Central memory CD8-positive, alpha-beta T cell (primary cell): Measurements from ENCODE around the gene ZNF423.

ENCODE experiments used
- ATAC-seq: fragments of 150-1000 bp; cut with Tn5 transposase; replicated peaks from 2 replicates; pipeline ENCODE4 v1.10.0; 2022; ENCODE audit warnings: mild to moderate bottlenecking, moderate FRiP score, moderate number of reproducible peaks; ENCODE audit not compliant: poor library complexity, severe bottlenecking; ENCODE audit errors: extremely low read depth
- DNase-seq, 2 donors: peaks; one replicate each; pipeline ENCODE4 v3.0.0; 2021; ENCODE audit warnings: low spot score in 2 of 2
- H3K27ac Mint-ChIP-seq: one replicate; pipeline ENCODE4 v1.8.0; 2022; ENCODE audit warnings: low read depth, mild to moderate bottlenecking, moderate library complexity, mixed read lengths
- H3K27me3 Mint-ChIP-seq: one replicate; pipeline ENCODE4 v1.8.0; 2022; ENCODE audit warnings: mixed read lengths
- H3K36me3 Mint-ChIP-seq: one replicate; pipeline ENCODE4 v1.8.0; 2022; ENCODE audit warnings: mild to moderate bottlenecking, moderate library complexity, mixed read lengths; ENCODE audit not compliant: insufficient read depth
- H3K4me1 Mint-ChIP-seq: one replicate; pipeline ENCODE4 v1.8.0; 2022; ENCODE audit warnings: mixed read lengths
- H3K4me3 Mint-ChIP-seq: one replicate; pipeline ENCODE4 v1.8.0; 2022; ENCODE audit warnings: mild to moderate bottlenecking, moderate library complexity, mixed read lengths
- H3K9me3 Mint-ChIP-seq: one replicate; pipeline ENCODE4 v1.8.0; 2022; ENCODE audit warnings: mixed read lengths

Gene ZNF423

GRCh38 chr16:49523435-49524159 lies 332.3 kb downstream of the ZNF423 start:
- Mint-ChIP-seq H3K36me3 (peaks cover 4% of the 10 kb centered on the region), H3K4me1 (peaks cover 6% of the 10 kb centered on the region), H3K27ac (no peak overlapping the region), H3K4me3 (no peak overlapping the region), H3K9me3 (no peaks in the 10 kb centered on the region), H3K27me3 (no peaks in the 10 kb centered on the region)
- ATAC-seq: no peak
- no peak for DNase-seq

DNA sequence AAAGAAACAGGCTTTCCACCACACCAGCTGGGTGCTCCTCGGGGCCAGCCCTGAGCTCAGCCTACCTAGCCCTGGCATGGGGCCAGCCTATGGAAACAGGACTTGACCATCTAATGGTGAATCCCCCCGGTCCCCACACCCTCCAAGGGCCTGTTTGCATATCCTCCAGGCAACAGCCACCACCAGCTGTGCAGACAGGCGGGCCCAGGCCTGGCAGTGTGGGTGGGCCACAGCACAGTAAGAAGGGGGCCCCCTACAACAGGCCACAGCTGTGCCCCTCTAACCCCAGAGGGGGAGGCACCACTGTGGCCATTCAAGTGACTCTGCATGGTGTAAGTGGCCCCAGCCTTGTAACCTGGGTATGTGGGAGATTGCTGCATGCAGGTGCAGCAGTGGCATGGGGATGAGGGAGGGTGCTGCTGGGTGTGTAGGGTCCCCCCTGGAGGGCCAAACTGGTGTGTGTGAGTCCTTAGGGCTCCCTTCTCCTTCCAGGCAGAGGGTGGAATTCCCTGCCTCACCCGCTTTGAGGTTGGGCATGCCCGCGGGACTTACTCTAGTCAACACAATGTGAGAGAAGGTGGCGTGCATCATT lies 334.1 kb downstream of the ZNF423 start:
- no peak overlapping the region for H3K27ac Mint-ChIP-seq
- H3K4me1 Mint-ChIP-seq: no peaks in the 10 kb centered on the region
- H3K36me3 Mint-ChIP-seq: peaks cover 4% of the 10 kb centered on the region
- DNase-seq (no peak), ATAC-seq (no peak)
- no peak overlapping the region for H3K4me3 Mint-ChIP-seq
- no peaks in the 10 kb centered on the region for H3K9me3 Mint-ChIP-seq
- H3K27me3 Mint-ChIP-seq: no peaks in the 10 kb centered on the region

- no peak for DNase-seq
- H3K36me3 Mint-ChIP-seq: peaks cover 4% of the 10 kb centered on the region
- no peaks in the 10 kb centered on the region for H3K27me3 Mint-ChIP-seq
- no peak overlapping the region for H3K27ac Mint-ChIP-seq
- H3K9me3 Mint-ChIP-seq: no peaks in the 10 kb centered on the region
- H3K4me1 Mint-ChIP-seq: no peaks in the 10 kb centered on the region
- H3K4me3 Mint-ChIP-seq: no peak overlapping the region
- ATAC-seq: no peak
These were observed 335.3 kb downstream of the ZNF423 start for GRCh38 chr16:49520492-49521038.

- H3K9me3 Mint-ChIP-seq: no peaks in the 10 kb centered on the region
- H3K4me3 Mint-ChIP-seq: no peak overlapping the region
- DNase-seq: no peak
- H3K4me1 Mint-ChIP-seq: no peaks in the 10 kb centered on the region
- no peaks in the 10 kb centered on the region for H3K27me3 Mint-ChIP-seq
- H3K27ac Mint-ChIP-seq: no peak overlapping the region
- peaks cover 4% of the 10 kb centered on the region for H3K36me3 Mint-ChIP-seq
- ATAC-seq: no peak
These were observed 336.2 kb downstream of the ZNF423 start for GRCh38 chr16:49519741-49520140.

- Mint-ChIP-seq H3K27me3 (no peaks in the 10 kb centered on the region), H3K4me3 (no peak overlapping the region), H3K36me3 (peaks cover 5% of the 10 kb centered on the region), H3K9me3 (no peaks in the 10 kb centered on the region), H3K4me1 (no peaks in the 10 kb centered on the region), H3K27ac (no peak overlapping the region)
- ATAC-seq (no peak), DNase-seq (no peak)
These were observed 336.8 kb downstream of the ZNF423 start for GRCh38 chr16:49519008-49519656.

- Mint-ChIP-seq H3K36me3 (peaks cover 5% of the 10 kb centered on the region), H3K27me3 (no peaks in the 10 kb centered on the region), H3K27ac (no peak overlapping the region), H3K4me1 (no peaks in the 10 kb centered on the region), H3K9me3 (no peaks in the 10 kb centered on the region), H3K4me3 (no peak overlapping the region)
- DNase-seq (no peak), ATAC-seq (no peak)
These were observed 339.4 kb downstream of the ZNF423 start for GRCh38 chr16:49516382-49517036.

GRCh38 chr16:49515861-49516260 lies 340.1 kb downstream of the ZNF423 start:
- Mint-ChIP-seq H3K9me3 (no peaks in the 10 kb centered on the region), H3K4me3 (no peak overlapping the region), H3K36me3 (peaks cover 5% of the 10 kb centered on the region), H3K4me1 (no peaks in the 10 kb centered on the region), H3K27ac (no peak overlapping the region), H3K27me3 (no peaks in the 10 kb centered on the region)
- DNase-seq (no peak), ATAC-seq (no peak)

DNA sequence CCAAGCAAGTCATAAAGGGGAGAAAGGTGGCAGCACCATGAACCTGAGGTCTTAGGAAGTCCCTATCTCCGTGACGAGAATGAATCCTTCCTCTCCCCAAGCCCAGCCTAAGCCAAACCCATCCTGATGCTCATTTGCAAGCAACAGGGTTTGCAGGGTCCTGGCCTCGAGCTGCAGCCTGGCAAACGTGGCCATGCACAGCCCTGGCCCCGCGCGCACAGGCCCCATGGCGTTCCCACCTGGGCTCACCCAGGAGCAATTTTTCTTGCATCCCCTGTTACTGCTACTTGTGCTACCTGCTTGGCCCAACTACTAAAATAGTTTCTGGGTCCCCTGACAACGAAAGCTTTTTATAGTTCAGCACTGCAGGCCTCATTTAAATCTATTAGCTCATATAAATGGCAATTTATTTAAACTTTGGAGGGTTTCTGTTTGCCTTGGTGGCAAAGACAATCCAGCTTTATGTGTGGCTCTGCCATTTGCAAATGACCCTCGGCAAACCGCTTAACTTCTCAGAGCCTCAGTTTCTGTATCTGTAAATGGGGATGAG lies 340.8 kb downstream of the ZNF423 start:
- H3K4me3 Mint-ChIP-seq: no peak overlapping the region
- no peaks in the 10 kb centered on the region for H3K27me3 Mint-ChIP-seq
- peaks cover 5% of the 10 kb centered on the region for H3K36me3 Mint-ChIP-seq
- ATAC-seq (no peak), DNase-seq (no peak)
- no peaks in the 10 kb centered on the region for H3K4me1 Mint-ChIP-seq
- no peaks in the 10 kb centered on the region for H3K9me3 Mint-ChIP-seq
- H3K27ac Mint-ChIP-seq: no peak overlapping the region

DNA sequence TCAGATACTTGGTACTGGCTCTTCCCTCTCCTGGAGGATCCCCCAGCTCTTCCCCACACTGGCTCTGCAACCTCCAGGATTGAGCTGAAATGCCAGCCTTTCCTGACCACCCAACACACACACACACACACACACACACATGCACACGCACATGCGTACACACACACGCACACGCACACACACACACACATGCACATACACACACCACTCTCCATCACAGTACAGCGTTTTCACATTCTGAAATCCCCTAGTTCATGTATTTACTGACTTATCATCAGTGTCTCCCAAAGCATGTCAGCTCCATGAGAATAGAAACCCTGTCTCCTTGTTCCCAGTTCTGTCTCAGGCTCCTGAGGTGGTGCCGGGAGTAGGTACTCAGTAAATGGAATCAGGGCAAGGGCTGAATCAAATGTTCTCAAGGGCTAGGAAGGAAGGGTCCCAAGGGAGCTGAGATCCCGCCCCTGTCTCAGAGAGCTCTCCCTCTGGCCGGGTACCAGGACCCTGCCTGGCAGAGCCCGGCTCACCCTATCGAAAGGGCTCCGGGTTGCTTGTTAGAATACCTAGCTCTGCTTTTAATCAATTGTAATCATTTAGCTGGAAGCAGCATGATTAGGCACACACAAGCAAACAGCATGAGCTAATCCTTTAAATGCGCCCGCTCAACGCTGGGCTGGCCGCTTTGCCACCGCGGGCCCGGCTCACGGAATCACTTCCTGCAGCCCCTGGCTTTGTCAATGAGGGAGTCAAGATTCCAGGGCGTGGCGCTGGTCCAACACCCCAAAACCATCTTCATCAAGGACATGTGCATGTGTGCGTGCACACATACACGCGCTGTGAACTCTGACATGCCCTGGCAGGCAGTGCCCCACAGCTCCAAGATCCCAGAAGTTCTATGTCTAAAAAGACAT lies 341.6 kb downstream of the ZNF423 start:
- H3K36me3 Mint-ChIP-seq: peaks cover 2% of the 10 kb centered on the region
- H3K4me3 Mint-ChIP-seq: no peak overlapping the region
- no peaks in the 10 kb centered on the region for H3K27me3 Mint-ChIP-seq
- no peak overlapping the region for H3K27ac Mint-ChIP-seq
- no peaks in the 10 kb centered on the region for H3K4me1 Mint-ChIP-seq
- ATAC-seq: no peak
- no peak for DNase-seq
- no peaks in the 10 kb centered on the region for H3K9me3 Mint-ChIP-seq

DNA sequence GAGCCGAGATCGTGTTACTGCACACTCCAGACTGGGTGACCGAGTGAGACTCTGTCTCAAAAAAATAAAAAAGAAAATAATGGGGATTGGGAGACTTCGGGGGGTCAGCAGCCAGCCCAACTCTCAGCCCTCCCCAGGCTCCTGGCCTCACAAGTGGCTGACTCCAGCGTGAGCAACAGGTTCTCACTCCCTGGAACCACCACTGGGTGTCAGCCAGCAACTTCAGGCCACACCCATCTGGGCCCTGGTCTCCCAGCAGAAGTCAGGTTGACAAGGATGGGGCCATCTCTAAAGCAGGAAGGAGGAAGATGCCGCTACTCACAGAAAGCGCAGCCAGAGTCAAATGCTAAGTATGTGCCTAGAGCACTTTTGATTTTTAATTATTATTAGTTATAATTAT lies 342.9 kb downstream of the ZNF423 start:
- H3K27ac Mint-ChIP-seq: no peak overlapping the region
- H3K9me3 Mint-ChIP-seq: no peaks in the 10 kb centered on the region
- no peaks in the 10 kb centered on the region for H3K27me3 Mint-ChIP-seq
- no peak overlapping the region for H3K4me3 Mint-ChIP-seq
- DNase-seq (no peak), ATAC-seq (no peak)
- peaks cover 2% of the 10 kb centered on the region for H3K36me3 Mint-ChIP-seq
- no peaks in the 10 kb centered on the region for H3K4me1 Mint-ChIP-seq

- Mint-ChIP-seq H3K27ac (no peak overlapping the region), H3K4me1 (no peaks in the 10 kb centered on the region), H3K36me3 (peaks cover 2% of the 10 kb centered on the region), H3K27me3 (no peaks in the 10 kb centered on the region), H3K9me3 (no peaks in the 10 kb centered on the region), H3K4me3 (no peak overlapping the region)
- ATAC-seq (no peak), DNase-seq (no peak)
These were observed 345.1 kb downstream of the ZNF423 start for GRCh38 chr16:49510654-49511305.
